Mucosa of stomach (tissue), 1 donor: Measurements from ENCODE around the gene TMEM38B.
"Not testable (repeated sequence)": the region's sequence is repeated elsewhere in the genome, so short reads cannot be mapped to it uniquely, and the experiment has no call there.

Experiments used
- H3K27me3 ChIP-seq: one replicate; pipeline ENCODE4 v1.7.0; 2013; ENCODE audit warnings: mild to moderate bottlenecking, low read length; ENCODE audit not compliant: control insufficient read depth, insufficient read depth
- H3K36me3 ChIP-seq: one replicate; pipeline ENCODE4 v1.7.0; 2013; ENCODE audit warnings: low read length; ENCODE audit not compliant: control insufficient read depth, insufficient read depth
- H3K4me1 ChIP-seq: one replicate; pipeline ENCODE4 v1.7.0; 2013; ENCODE audit warnings: mild to moderate bottlenecking, low read length; ENCODE audit not compliant: control insufficient read depth, insufficient read depth
- H3K4me3 ChIP-seq: one replicate; pipeline ENCODE4 v1.7.0; 2013; ENCODE audit warnings: low read length
- H3K9ac ChIP-seq: one replicate; pipeline ENCODE4 v1.7.0; 2013; ENCODE audit warnings: mild to moderate bottlenecking, low read length, moderate library complexity
- H3K9me3 ChIP-seq: one replicate; pipeline ENCODE4 v1.7.0; 2013; ENCODE audit warnings: mild to moderate bottlenecking, low read length, moderate library complexity; ENCODE audit not compliant: control insufficient read depth
- donor health status: Pancreatic carcinoma.

TMEM38B gene

DNA sequence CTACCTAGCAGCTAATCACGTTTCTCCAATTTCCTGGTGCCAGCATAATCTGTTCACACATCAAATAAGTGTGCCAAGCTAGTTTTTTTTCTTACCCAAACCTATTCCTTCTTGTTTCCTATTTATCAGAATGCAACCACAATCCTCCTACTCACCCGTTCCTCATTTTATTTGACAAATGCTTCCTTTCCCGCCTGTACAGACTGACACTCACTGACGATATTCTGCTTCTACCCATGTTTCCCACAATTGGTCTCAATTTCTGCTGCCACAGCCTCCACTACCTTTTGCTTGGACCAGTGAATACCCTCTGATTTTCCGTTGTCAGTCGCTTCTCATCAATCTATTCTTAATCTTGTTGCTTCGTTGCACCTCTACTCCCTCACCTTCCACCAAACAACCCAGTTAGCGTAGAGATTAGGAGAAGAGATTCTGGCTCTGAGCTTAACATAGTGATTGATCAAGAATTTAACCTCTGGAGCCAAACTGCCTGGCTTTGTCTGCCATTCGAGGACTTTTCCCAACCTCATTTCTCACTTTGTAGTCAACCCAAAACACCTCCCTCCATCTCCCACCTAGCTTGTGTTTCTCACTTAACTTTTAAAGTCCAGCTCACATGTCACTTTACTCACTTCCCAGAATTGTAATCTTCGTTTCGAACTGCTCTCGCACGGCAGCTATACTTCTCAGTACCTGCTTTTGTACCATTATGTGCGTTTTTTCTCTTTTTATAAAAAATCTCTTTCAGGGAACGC, 729 bp upstream of the TMEM38B start:
- Histone ChIP-seq H3K27me3 (no peaks in the 10 kb centered on the region), H3K4me1 (no peaks in the 10 kb centered on the region), H3K36me3 (no peaks in the 10 kb centered on the region), H3K9me3 (no peaks in the 10 kb centered on the region), H3K4me3 (peak overlapping the region; percentile 11), H3K9ac (no peak overlapping the region)

DNA sequence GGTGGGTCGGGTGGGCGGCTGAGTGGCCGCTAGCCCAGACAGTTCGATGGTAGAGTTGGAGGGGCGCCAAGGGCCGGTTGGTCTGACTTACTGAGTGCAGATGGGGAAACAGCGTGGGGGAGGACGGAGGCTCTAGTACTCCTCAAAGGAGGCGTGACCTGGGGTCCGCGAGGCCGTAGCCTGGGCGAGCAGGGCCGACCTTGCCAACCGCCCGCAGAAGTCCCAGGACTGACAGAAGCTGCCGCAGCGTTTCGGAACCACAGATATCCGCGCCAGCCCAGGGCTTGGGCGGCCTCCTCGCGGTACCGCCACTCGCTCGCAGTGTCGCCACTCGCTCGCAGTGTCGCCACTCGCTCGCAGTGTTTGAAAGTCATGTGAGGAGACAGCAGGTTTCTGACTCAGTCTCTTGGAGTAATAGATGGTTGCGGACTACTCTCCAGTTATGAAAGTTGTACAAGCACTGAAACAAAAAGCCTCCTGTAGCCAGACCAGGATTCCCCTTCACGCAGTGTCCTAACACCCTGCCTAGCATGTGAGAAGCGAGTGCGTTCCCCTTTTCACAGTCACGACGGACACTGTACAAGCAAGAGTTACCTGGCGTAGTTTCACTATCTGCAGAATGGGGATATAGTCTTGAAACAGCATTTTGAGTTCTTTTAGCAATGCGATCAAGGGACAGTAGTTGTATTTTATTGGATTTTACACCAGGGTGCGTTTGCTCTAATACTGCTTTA, 674 bp downstream of the TMEM38B start:
- Histone ChIP-seq H3K9ac (peak overlapping the region; percentile 29), H3K4me1 (no peaks in the 10 kb centered on the region), H3K4me3 (peak overlapping the region; percentile 32), H3K9me3 (no peaks in the 10 kb centered on the region), H3K27me3 (no peaks in the 10 kb centered on the region), H3K36me3 (no peaks in the 10 kb centered on the region)

DNA sequence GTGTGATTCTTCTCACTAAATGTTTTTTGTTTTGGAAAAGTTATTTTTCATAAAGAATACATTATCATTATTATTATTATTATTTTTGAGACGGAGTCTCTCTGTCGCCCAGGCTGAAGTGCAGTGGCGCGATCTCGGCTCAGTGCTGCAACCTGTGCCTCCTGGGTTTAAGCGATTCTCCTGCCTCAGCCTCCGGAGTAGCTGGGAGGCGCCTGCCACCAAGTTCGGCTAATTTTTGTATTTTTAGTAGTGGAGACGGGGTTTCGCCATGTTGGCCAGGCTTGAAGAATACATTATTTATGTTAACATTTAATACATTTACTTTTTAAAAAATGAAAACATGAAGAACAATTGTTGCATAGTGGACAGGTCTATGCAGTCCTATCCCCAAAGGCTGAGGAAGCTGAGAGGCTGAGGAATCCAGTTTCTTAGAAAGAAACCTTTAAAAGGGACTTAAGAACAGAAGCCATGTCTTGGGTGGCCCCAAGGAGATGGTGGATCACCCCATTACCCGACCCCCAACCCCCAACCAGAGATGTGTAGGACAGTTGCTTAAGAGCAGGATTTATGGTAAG, 2.0 kb downstream of the TMEM38B start:
- H3K27me3 ChIP-seq, result no peaks in the 10 kb centered on the region
- no peaks in the 10 kb centered on the region for H3K4me1 ChIP-seq
- H3K4me3 ChIP-seq, result no peak overlapping the region
- no peaks in the 10 kb centered on the region for H3K9me3 ChIP-seq
- no peaks in the 10 kb centered on the region for H3K36me3 ChIP-seq
- no peak overlapping the region for H3K9ac ChIP-seq

DNA sequence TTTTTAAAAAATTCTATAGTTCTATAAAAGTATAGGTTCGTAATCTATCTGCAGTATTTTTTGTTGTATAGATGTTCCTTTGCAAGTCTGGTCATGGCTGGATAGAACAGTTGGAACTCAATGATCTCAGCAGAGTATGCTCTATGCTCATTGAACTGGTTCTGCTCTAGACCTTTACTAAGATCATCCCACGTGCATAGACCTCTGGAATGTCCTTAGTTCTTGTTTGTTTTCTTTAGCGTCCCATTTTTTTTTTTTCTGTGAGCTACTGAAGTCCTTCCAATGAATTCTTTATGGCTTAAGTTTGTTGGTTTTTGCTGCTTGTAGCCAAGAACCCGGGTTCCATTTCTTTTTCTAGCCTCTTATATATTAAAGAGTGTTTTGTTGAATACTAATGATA, 3.5 kb downstream of the TMEM38B start:
- Histone ChIP-seq H3K27me3 (no peaks in the 10 kb centered on the region), H3K9me3 (no peaks in the 10 kb centered on the region), H3K4me3 (no peak overlapping the region), H3K36me3 (no peaks in the 10 kb centered on the region), H3K4me1 (no peaks in the 10 kb centered on the region), H3K9ac (no peak overlapping the region)

DNA sequence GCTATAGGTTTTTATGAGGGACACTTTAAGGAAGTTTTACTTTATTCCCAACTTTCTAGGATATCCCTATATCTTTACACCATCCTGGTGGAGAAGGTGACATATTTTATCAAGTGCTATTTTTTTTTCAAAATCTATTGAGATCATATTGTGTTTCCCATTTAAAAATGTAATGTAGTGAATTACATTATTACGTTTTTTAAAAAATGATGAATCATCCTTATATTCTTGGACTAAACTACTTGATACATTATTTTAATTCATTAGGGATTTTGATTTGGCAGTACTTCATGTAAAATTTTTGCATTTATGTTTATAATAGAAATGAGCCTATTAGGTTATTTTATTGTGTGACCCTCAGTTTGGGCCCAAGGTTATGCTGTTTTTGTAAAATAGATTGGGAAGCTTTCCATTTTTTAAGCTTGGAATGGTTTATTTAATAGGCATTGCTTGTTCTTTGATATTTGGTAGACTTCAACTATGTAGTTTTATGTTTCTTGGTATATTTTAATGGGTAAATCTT, 4.1 kb downstream of the TMEM38B start:
- no peaks in the 10 kb centered on the region for H3K4me1 ChIP-seq

DNA sequence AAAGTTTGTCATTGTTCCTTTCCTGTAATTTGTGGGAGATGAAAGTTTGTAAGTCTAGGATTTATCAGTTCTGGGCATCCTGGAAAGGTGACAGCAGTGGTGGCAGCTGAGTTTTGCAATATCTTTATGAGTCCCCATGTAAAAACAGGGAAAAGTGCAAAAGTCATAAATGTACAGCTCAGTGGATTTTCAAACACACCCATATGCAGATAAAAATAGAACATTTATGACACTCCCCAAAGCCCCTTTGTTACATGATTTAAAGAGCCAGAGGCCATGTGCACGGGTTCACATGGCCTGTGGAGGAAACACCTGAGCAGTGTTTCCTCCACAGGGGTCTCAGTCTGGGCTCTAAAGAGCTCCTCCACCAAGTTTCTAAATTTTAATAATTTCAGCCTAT, 6.3 kb downstream of the TMEM38B start:
- Histone ChIP-seq H3K4me1 (no peaks in the 10 kb centered on the region), H3K36me3 (no peaks in the 10 kb centered on the region), H3K27me3 (no peaks in the 10 kb centered on the region), H3K9ac (no peak overlapping the region), H3K4me3 (no peak overlapping the region), H3K9me3 (no peaks in the 10 kb centered on the region)

More for the DNA sequence above, 4.1 kb downstream of the TMEM38B start:
- Histone ChIP-seq H3K4me3 (no peak overlapping the region), H3K9ac (no peak overlapping the region), H3K9me3 (no peaks in the 10 kb centered on the region), H3K36me3 (no peaks in the 10 kb centered on the region), H3K27me3 (no peaks in the 10 kb centered on the region)

DNA sequence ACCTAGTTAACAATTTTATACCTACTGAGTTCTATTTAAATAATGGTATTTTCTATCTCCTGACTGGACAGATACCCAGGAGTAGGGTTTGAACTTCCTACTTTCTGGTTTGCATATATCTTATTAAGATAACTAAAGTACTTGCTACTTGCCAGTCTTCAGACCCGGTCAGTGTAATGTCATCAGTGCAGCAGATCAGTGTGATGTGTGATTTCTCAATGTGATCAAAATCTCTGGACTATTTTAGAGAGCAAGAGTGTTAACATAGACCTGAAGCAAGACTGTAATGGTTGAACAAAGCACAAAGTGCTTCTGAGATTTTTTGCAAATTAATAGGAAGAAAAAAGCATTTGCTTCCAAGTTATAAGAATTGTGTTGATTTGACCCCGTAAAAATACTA, 6.8 kb downstream of the TMEM38B start:
- Histone ChIP-seq H3K4me1 (no peaks in the 10 kb centered on the region), H3K9me3 (no peaks in the 10 kb centered on the region), H3K4me3 (no peak overlapping the region), H3K27me3 (no peaks in the 10 kb centered on the region), H3K9ac (no peak overlapping the region), H3K36me3 (no peaks in the 10 kb centered on the region)

DNA sequence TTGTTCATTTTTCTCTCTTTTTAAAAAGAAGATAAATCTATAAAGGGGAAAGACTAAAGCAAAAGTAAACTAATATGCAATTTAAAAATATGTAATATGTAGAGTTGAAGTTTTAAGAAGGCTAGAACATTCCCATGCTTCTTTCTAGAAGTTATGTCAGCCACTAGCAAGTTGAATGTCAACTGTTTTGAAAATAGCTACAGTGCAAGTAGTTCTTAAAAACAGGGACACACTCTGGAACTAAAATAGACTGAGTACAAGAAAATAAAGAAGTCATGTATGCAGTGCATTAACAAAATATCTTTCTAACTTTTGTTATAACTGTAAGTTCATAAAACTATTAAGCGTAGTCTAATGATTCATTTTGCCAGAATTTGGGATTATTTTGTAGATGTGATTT, 7.9 kb downstream of the TMEM38B start:
- H3K4me3 ChIP-seq, result no peak overlapping the region
- H3K27me3 ChIP-seq, result no peaks in the 10 kb centered on the region
- no peaks in the 10 kb centered on the region for H3K9me3 ChIP-seq
- no peaks in the 10 kb centered on the region for H3K4me1 ChIP-seq
- no peak overlapping the region for H3K9ac ChIP-seq
- H3K36me3 ChIP-seq, result no peaks in the 10 kb centered on the region

DNA sequence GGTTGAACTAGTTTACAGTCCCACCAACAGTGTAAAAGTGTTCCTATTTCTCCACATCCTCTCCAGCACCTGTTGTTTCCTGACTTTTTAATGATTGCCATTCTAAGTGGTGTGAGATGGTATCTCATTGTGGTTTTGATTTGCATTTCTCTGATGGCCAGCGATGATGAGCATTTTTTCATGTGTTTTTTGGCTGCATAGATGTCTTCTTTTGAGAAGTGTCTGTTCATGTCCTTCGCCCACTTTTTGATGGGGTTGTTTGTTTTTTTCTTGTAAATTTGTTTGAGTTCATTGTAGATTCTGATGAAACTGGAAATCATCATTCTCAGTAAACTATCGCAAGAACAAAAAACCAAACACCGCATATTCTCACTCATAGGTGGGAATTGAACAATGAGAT, 9.3 kb downstream of the TMEM38B start:
- H3K4me3 ChIP-seq, H3K4me1 ChIP-seq, H3K9ac ChIP-seq, H3K9me3 ChIP-seq, H3K27me3 ChIP-seq, H3K36me3 ChIP-seq: not testable (repeated sequence)

DNA sequence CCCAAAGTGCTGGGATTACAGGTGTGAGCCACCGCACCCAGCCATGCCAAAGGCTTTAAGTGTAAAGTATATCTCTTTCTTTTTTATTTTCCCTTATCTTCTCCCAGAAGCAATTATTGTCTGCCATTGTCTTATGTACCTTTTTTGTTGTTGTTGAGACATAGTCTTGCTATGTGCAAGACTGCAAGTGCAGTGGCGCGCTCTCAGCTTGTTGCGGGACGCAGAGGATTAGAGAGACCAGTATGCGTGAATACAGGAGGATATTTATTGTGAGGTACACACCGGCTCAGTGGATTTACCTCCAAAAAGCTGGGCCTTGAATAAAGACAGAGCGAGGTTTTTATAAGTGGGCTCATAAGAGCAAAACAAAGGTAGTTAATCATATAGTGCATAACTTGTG, 11.8 kb downstream of the TMEM38B start:
- Histone ChIP-seq H3K9me3 (no peaks in the 10 kb centered on the region), H3K4me1 (no peaks in the 10 kb centered on the region), H3K27me3 (no peaks in the 10 kb centered on the region), H3K4me3 (no peak overlapping the region), H3K36me3 (no peaks in the 10 kb centered on the region), H3K9ac (no peak overlapping the region)

DNA sequence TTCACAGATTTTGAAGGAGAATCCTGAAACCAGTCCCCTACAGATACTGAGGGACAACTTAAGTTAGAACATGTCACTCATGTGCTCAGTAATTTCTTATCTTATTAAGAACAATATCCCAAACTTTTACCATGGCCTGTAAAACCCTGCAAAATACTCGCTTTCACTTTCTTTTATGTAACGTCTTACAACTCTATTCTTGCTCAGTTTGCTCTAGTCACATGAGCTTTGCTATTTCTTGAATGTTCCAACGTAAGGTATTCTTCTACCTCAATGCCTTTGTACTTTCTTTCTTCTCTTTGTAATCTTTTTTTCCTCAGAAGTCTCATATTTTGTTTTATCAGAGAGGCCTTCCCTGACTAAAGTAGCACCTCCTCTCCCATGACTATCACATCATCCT, 14.1 kb downstream of the TMEM38B start:
- Histone ChIP-seq H3K9ac (no peak overlapping the region), H3K4me3 (no peak overlapping the region), H3K9me3 (no peaks in the 10 kb centered on the region), H3K27me3 (no peaks in the 10 kb centered on the region), H3K4me1 (no peaks in the 10 kb centered on the region), H3K36me3 (no peaks in the 10 kb centered on the region)

DNA sequence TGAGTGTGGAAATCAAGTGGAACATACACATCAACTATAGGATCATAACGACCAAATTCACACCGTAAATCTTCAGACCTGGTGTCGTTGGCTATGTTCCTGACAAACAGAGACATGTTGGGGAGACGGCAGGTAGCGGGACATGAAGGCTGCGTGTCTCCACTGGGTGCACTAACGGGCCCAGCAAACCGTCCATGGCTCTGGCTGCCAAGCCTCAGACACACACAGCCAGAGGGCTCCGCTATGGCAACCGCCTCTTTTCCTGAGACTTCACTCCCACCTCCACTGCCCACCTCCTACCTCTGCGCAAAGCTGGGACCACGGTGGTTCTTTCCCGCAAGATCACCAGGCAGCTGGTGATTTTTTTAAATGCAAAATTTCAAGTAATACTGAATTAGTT, 16.3 kb downstream of the TMEM38B start:
- H3K4me1 ChIP-seq, result no peaks in the 10 kb centered on the region
- H3K4me3 ChIP-seq, result no peak overlapping the region
- no peaks in the 10 kb centered on the region for H3K27me3 ChIP-seq
- no peak overlapping the region for H3K9ac ChIP-seq
- H3K36me3 ChIP-seq, result no peaks in the 10 kb centered on the region
- no peaks in the 10 kb centered on the region for H3K9me3 ChIP-seq
